ENCODE measurements around the gene ARHGEF10L.
"Not testable (repeated sequence)": the region's sequence is repeated elsewhere in the genome, so short reads cannot be mapped to it uniquely, and the experiment has no call there.

ARHGEF10L gene

DNA sequence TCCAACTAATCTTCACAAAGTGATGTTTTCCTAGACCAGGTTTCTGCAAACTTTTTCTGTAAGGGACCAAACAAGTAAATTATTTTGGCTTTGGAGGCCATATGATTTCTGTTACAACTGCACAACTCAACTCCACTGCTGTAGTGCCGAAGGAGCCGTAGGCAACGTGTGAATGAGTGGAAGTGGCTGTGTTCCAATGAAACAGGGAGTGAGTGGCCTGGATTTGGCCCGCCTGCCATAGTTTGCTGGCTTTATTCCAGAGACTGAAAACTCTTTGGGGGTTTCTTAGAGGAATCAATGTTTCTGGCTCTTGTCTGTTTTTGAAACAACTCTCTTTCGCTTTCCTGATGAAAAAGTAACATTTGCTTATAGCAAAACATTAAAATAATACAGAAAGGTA is 203.1 kb downstream of the ARHGEF10L start:
- H3K27ac ChIP-seq, result no peak overlapping the region
- TF ChIP-seq, protein P1, sequence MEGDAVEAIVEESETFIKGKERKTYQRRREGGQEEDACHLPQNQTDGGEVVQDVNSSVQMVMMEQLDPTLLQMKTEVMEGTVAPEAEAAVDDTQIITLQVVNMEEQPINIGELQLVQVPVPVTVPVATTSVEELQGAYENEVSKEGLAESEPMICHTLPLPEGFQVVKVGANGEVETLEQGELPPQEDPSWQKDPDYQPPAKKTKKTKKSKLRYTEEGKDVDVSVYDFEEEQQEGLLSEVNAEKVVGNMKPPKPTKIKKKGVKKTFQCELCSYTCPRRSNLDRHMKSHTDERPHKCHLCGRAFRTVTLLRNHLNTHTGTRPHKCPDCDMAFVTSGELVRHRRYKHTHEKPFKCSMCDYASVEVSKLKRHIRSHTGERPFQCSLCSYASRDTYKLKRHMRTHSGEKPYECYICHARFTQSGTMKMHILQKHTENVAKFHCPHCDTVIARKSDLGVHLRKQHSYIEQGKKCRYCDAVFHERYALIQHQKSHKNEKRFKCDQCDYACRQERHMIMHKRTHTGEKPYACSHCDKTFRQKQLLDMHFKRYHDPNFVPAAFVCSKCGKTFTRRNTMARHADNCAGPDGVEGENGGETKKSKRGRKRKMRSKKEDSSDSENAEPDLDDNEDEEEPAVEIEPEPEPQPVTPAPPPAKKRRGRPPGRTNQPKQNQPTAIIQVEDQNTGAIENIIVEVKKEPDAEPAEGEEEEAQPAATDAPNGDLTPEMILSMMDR (conservative IDR thresholded peaks at IDR 0.05), result no peak
- no peak for TF ChIP-seq ZFX (IDR thresholded peaks at IDR 0.05)

DNA sequence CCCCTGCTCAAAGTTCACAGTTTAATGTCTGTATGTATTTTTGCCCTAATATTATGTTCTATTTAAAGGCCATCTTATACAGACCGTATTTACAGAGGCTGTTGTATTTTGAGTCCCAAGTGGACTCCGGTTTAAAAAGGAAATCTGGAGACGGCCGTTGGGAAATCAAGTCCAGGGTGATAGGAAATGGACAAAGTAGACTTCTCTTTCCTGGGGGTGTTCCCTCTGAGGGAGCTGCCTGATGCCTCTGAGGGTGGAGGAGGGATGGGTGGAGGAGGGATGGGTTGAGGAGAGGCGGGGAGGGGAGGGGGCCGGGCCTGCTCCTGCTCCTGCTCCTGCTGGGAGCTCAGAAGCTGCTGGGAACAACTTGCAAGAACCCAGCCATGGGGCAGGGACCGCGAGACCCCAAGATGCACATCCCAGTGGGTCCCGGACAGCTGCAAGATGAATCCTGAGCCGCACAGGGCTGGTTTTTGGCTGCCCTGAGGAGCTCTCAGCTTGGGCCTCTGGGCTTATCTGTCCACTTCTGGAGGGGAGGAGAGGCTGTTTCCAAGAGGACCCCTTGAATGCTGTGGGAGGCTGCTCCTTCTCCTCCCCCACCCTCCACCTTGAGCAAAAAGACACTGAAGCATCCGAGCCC is 203.6 kb downstream of the ARHGEF10L start:
- TF ChIP-seq, protein P1 (conservative IDR thresholded peaks at IDR 0.05), result no peak
- no peak for TF ChIP-seq ZFX (IDR thresholded peaks at IDR 0.05)
- no peak overlapping the region for H3K27ac ChIP-seq

- no peak overlapping the region for H3K27ac ChIP-seq
- no peak for TF ChIP-seq ZFX (IDR thresholded peaks at IDR 0.05)
- TF ChIP-seq, protein P1 (conservative IDR thresholded peaks at IDR 0.05), result no peak
Observed at GRCh38 chr1:17743925-17744324, 204.4 kb downstream of the ARHGEF10L start.

DNA sequence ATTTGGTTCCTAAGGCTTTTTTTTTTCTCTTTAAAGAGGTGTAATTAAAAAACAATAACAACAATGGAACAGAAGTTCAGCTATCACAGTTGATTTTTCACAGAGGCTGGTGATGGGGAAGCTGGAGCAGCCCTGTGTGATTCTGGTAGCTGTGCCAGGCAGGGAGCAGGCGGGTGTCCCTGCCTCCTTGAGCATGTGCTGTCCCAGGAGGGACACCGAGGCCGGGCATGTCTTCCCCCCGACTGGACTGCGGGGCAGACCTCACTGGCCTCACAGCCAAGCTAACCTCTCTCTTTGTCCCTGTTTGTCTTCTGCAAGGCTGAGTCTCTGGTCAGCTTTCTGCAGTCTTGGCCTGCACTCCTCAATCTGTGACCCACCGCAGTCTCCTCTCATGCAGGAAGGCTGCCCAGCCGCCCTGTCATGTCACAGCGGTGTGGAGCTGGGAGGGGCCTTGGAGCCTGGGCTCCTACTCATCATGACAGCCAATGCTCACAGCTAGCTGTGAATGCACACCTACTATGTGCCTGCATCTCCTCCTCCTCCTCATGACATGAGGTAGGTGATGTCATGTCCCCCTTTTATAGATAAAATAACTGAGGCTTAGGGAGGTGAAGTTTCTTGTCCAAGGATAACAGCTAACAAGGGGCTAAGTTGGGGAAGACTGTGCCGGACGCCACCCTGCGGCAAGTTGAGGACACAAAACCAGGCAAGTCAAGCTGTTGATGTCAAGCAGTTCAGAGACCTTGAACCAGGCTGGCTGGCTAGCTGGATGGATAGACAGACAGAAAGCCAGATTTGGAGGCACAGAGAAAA is 205.4 kb downstream of the ARHGEF10L start:
- no peak for TF ChIP-seq ZFX (IDR thresholded peaks at IDR 0.05)
- TF ChIP-seq, protein P1 (conservative IDR thresholded peaks at IDR 0.05), result no peak
- H3K27ac ChIP-seq, result no peak overlapping the region

- no peak overlapping the region for H3K27ac ChIP-seq
- TF ChIP-seq ZFX (IDR thresholded peaks at IDR 0.05), result no peak
- TF ChIP-seq, protein P1 (conservative IDR thresholded peaks at IDR 0.05), result no peak
Observed at GRCh38 chr1:17745479-17745955, 206.0 kb downstream of the ARHGEF10L start.

GRCh38 chr1:17746281-17746680 is 206.8 kb downstream of the ARHGEF10L start:
- H3K27ac ChIP-seq, result not testable (repeated sequence)

DNA sequence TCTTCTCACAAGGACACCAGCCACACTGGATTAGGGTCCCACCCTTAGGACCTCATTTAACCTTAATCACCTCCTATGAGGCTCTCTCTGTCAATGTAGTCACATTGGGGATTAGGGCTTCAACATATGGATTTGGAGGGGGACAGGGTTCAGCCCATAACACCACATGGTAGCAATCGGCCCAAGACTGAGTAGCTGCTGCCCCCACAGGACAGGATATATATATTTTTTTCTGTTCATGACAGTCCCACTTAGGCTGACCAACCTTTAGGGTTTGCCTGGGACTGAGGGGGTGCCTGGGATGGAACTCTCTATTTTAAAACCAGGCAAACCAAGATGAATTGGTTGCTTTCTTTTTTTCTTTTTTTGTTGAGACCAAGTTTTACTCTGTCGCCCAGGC is 207.4 kb downstream of the ARHGEF10L start:
- H3K27ac ChIP-seq, result no peak overlapping the region
- TF ChIP-seq, protein P1 (conservative IDR thresholded peaks at IDR 0.05), result no peak
- TF ChIP-seq ZFX (IDR thresholded peaks at IDR 0.05), result no peak

Measured in C4-2B (cell line).